ENCODE measurements around the gene IGFBP2. TPM values are rescaled to one million over a fixed set of nuclear protein-coding genes. Genes with fewer than 3 reads are reported as not detected.
A peak's percentile ranks its signal among the peaks of the same experiment; 100 is the strongest.

Gene IGFBP2
- total and polyA plus RNA-seq, 2 of the 13 experiments (the other 11 are each of a cell fraction or from before 2014, with no cell fraction given) = 2.0 to 5.8 TPM

DNA sequence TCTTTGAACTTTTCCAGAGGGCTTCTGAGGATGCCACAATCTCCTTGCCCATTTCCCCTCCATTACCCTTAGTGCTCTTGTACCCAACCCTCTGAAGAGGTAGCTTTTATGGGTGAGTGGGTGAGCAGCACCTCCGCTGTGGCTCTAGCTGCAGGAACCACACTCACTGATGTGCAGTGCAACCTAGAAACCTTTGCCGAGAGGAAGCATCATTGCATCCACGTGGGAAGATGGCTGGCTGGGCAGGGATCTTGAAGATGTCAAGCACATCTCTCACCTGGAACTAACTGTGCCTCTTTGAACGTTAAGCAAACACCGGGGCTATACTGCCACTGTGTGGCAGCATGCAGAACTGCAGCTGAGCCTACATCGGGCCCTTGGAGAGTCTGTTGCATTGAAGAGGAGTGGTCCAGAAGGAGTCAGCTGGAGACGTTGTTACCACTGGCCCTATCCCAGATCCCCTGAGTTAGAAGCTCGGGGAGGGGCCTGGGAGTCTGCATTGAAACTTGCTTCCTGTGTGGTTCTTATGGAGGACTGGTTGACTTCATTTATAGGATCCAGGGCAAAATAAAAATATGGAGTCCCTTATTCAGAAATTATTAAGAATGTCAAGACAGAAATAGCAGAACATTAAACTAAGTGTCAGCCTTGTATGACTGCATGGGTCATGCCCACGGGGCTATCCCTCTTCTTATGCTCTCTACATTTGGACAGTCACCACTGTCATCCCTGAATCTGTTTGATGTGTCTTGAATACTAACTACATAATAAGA is 33.4 kb downstream of the IGFBP2 start (continued):
- TF ChIP-seq PHF20 (CRISPR knock-in tag; IDR thresholded peaks at IDR 0.05) (no peak), ELF3 (CRISPR knock-in tag; IDR thresholded peaks at IDR 0.05) (peak; percentile 63), FOXA3 (CRISPR knock-in tag; IDR thresholded peaks at IDR 0.05) (peak; percentile 55; the same call in 1 of the 2 replicates), HOXA5 (CRISPR knock-in tag; IDR thresholded peaks at IDR 0.05) (0 out of 2 replicates have a peak, but pooled peaks have one; percentile 65), RFXAP (CRISPR knock-in tag; IDR thresholded peaks at IDR 0.05; ENCODE audit: borderline replicate concordance) (0 out of 2 replicates have a peak, but pooled peaks have one; percentile 39), THAP11 (CRISPR knock-in tag; IDR thresholded peaks at IDR 0.05) (peak; percentile 67), ZNF614 (CRISPR knock-in tag; IDR thresholded peaks at IDR 0.05; ENCODE audit: borderline replicate concordance) (peak; percentile 40; the same call in 1 of the 2 replicates), SOX6 (IDR thresholded peaks at IDR 0.05) (no peak), SOX6 (CRISPR knock-in tag; IDR thresholded peaks at IDR 0.05) (0 out of 2 replicates have a peak, but pooled peaks have one; percentile 13), STAT5B (CRISPR knock-in tag; IDR thresholded peaks at IDR 0.05) (0 out of 2 replicates have a peak, but pooled peaks have one; percentile 59), JUN (CRISPR knock-in tag; IDR thresholded peaks at IDR 0.05) (no peak), RXRA (CRISPR knock-in tag; IDR thresholded peaks at IDR 0.05) (peak; percentile 28; the same call in 1 of the 2 replicates), ERF (CRISPR knock-in tag; IDR thresholded peaks at IDR 0.05) (peak; percentile 85; the same call in 1 of the 2 replicates), ZNF264 (CRISPR knock-in tag; IDR thresholded peaks at IDR 0.05) (peak; percentile 65; the same call in 1 of the 2 replicates)
- TF ChIP-seq, protein P1, sequence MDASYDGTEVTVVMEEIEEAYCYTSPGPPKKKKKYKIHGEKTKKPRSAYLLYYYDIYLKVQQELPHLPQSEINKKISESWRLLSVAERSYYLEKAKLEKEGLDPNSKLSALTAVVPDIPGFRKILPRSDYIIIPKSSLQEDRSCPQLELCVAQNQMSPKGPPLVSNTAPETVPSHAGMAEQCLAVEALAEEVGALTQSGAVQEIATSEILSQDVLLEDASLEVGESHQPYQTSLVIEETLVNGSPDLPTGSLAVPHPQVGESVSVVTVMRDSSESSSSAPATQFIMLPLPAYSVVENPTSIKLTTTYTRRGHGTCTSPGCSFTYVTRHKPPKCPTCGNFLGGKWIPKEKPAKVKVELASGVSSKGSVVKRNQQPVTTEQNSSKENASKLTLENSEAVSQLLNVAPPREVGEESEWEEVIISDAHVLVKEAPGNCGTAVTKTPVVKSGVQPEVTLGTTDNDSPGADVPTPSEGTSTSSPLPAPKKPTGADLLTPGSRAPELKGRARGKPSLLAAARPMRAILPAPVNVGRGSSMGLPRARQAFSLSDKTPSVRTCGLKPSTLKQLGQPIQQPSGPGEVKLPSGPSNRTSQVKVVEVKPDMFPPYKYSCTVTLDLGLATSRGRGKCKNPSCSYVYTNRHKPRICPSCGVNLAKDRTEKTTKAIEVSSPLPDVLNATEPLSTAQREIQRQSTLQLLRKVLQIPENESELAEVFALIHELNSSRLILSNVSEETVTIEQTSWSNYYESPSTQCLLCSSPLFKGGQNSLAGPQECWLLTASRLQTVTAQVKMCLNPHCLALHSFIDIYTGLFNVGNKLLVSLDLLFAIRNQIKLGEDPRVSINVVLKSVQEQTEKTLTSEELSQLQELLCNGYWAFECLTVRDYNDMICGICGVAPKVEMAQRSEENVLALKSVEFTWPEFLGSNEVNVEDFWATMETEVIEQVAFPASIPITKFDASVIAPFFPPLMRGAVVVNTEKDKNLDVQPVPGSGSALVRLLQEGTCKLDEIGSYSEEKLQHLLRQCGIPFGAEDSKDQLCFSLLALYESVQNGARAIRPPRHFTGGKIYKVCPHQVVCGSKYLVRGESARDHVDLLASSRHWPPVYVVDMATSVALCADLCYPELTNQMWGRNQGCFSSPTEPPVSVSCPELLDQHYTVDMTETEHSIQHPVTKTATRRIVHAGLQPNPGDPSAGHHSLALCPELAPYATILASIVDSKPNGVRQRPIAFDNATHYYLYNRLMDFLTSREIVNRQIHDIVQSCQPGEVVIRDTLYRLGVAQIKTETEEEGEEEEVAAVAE (CRISPR knock-in tag; IDR thresholded peaks at IDR 0.05; ENCODE audit: borderline replicate concordance) = peak; percentile 72; the same call in 1 of the 2 replicates
- TF ChIP-seq, protein P2, sequence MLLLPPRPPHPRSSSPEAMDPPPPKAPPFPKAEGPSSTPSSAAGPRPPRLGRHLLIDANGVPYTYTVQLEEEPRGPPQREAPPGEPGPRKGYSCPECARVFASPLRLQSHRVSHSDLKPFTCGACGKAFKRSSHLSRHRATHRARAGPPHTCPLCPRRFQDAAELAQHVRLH (CRISPR knock-in tag; IDR thresholded peaks at IDR 0.05; ENCODE audit: borderline replicate concordance, low read depth) = peak; percentile 26; the same call in 1 of the 2 replicates
- TF ChIP-seq, protein P3, sequence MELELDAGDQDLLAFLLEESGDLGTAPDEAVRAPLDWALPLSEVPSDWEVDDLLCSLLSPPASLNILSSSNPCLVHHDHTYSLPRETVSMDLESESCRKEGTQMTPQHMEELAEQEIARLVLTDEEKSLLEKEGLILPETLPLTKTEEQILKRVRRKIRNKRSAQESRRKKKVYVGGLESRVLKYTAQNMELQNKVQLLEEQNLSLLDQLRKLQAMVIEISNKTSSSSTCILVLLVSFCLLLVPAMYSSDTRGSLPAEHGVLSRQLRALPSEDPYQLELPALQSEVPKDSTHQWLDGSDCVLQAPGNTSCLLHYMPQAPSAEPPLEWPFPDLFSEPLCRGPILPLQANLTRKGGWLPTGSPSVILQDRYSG (CRISPR knock-in tag; IDR thresholded peaks at IDR 0.05) = no peak
- TF ChIP-seq, protein P4, sequence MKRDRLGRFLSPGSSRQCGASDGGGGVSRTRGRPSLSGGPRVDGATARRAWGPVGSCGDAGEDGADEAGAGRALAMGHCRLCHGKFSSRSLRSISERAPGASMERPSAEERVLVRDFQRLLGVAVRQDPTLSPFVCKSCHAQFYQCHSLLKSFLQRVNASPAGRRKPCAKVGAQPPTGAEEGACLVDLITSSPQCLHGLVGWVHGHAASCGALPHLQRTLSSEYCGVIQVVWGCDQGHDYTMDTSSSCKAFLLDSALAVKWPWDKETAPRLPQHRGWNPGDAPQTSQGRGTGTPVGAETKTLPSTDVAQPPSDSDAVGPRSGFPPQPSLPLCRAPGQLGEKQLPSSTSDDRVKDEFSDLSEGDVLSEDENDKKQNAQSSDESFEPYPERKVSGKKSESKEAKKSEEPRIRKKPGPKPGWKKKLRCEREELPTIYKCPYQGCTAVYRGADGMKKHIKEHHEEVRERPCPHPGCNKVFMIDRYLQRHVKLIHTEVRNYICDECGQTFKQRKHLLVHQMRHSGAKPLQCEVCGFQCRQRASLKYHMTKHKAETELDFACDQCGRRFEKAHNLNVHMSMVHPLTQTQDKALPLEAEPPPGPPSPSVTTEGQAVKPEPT (CRISPR knock-in tag; IDR thresholded peaks at IDR 0.05; ENCODE audit: low read depth) = peak; percentile 54; the same call in 1 of the 2 replicates
- TF ChIP-seq, protein P5, sequence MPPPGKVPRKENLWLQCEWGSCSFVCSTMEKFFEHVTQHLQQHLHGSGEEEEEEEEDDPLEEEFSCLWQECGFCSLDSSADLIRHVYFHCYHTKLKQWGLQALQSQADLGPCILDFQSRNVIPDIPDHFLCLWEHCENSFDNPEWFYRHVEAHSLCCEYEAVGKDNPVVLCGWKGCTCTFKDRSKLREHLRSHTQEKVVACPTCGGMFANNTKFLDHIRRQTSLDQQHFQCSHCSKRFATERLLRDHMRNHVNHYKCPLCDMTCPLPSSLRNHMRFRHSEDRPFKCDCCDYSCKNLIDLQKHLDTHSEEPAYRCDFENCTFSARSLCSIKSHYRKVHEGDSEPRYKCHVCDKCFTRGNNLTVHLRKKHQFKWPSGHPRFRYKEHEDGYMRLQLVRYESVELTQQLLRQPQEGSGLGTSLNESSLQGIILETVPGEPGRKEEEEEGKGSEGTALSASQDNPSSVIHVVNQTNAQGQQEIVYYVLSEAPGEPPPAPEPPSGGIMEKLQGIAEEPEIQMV (CRISPR knock-in tag; IDR thresholded peaks at IDR 0.05; ENCODE audit: low read depth) = peak; percentile 77; the same call in 1 of the 2 replicates
